AG04450 (cell line): Measurements from ENCODE around the gene RAD51AP2. TPM values are rescaled to one million over a fixed set of nuclear protein-coding genes. Genes with fewer than 3 reads are reported as not detected.

Source experiments
- CTCF ChIA-PET: fragments of 300-600, 350-600 bp; formaldehyde crosslinking; extraction: SDS; loops from one replicate; lab custom pipeline; 2022; ENCODE audit warnings: antibody characterized with exemption, inconsistent platforms; lab: Charles Lee
- POLR2A ChIA-PET: fragments of 350-600 bp; formaldehyde crosslinking; extraction: SDS; loops from one replicate; lab custom pipeline; 2021; ENCODE audit warnings: antibody characterized with exemption, inconsistent platforms; lab: Yijun Ruan, JAX
- DNase-seq: peaks from one replicate; pipeline ENCODE4 v3.0.0-alpha.2; 2011; ENCODE audit warnings: low read depth, low spot score
- H3K27ac ChIP-seq: one replicate; pipeline ENCODE4 v1.5.1; 2012; ENCODE audit warnings: low read depth, low read length, control low read depth
- H3K27me3 ChIP-seq: one replicate; pipeline ENCODE4 v1.6.0; 2012; ENCODE audit warnings: low read length; ENCODE audit not compliant: control insufficient read depth, insufficient read depth
- H3K4me3 ChIP-seq: 2 replicates; pipeline ENCODE4 v1.5.1; 2011; ENCODE audit warnings: mild to moderate bottlenecking, low read depth, low read length, control low read depth
- H3K9me3 ChIP-seq: 2 replicates; pipeline ENCODE4 v1.5.1; 2012; ENCODE audit warnings: low read length; ENCODE audit not compliant: control insufficient read depth, insufficient read depth
- CTCF ChIP-seq: IDR thresholded peaks from 2 replicates; pipeline ENCODE4 v1.5.1; 2011; ENCODE audit warnings: low read depth, low read length, control low read depth, inconsistent platforms
- polyA plus RNA-seq: library from polyadenylated mRNA; depleted of rRNA; stranded (reverse); fragments of >200 nt; gene quantifications from 2 replicates; pipeline ENCODE4 v1.2.3, GENCODE V29; 2011

The RAD51AP2 gene
- polyA plus RNA-seq, 1 experiment: not detected

GRCh38 chr2:17538022-17538843 is 20.0 kb upstream of the RAD51AP2 start:
- no peak overlapping the region for H3K27ac ChIP-seq
- CTCF ChIA-PET: interaction anchor here (1.6 to 3.8 kb wide), 3 partner anchors 108 to 228 kb away, joined by 9 to 30 read pairs (median 11); no protein-coding TSS in a partner anchor
- no peak for TF ChIP-seq CTCF
- POLR2A ChIA-PET: no interaction called here
- H3K4me3 ChIP-seq: peak overlapping the region; percentile 65
- peaks cover 17% of the 10 kb centered on the region for H3K27me3 ChIP-seq
- no peaks in the 10 kb centered on the region for H3K9me3 ChIP-seq
- no peak for DNase-seq

- TF ChIP-seq CTCF: no peak
Observed at GRCh38 chr2:17536416-17536815, 18.2 kb upstream of the RAD51AP2 start.

GRCh38 chr2:17533546-17533945 is 15.3 kb upstream of the RAD51AP2 start:
- Histone ChIP-seq H3K27me3 (peaks cover 3% of the 10 kb centered on the region), H3K9me3 (no peaks in the 10 kb centered on the region), H3K27ac (no peak overlapping the region), H3K4me3 (no peak overlapping the region)
- TF ChIP-seq CTCF: no peak
- no peak for DNase-seq
- POLR2A ChIA-PET: no interaction called here
- CTCF ChIA-PET: no interaction called here

More at GRCh38 chr2:17536416-17536815, 18.2 kb upstream of the RAD51AP2 start:
- POLR2A ChIA-PET: no interaction called here
- peaks cover 5% of the 10 kb centered on the region for H3K27me3 ChIP-seq
- no peak for DNase-seq
- CTCF ChIA-PET: no interaction called here
- H3K4me3 ChIP-seq: no peak overlapping the region
- H3K27ac ChIP-seq: no peak overlapping the region
- no peaks in the 10 kb centered on the region for H3K9me3 ChIP-seq

- Histone ChIP-seq H3K4me3 (no peak overlapping the region), H3K27me3 (no peaks in the 10 kb centered on the region), H3K9me3 (no peaks in the 10 kb centered on the region), H3K27ac (no peak overlapping the region)
- ChIA-PET POLR2A (no interaction called here), CTCF (interaction anchor here (1.0 kb wide), 1 partner anchor 219 kb away, joined by 3 read pairs; no protein-coding TSS in a partner anchor)
- TF ChIP-seq CTCF: no peak
- no peak for DNase-seq
Observed at GRCh38 chr2:17529771-17530170, 11.5 kb upstream of the RAD51AP2 start.

GRCh38 chr2:17522303-17522702 is 4.1 kb upstream of the RAD51AP2 start:
- DNase-seq: no peak
- Histone ChIP-seq H3K27me3 (no peaks in the 10 kb centered on the region), H3K4me3 (no peak overlapping the region), H3K9me3 (no peaks in the 10 kb centered on the region), H3K27ac (no peak overlapping the region)
- ChIA-PET POLR2A (no interaction called here), CTCF (no interaction called here)
- TF ChIP-seq CTCF: no peak
